Activated T-cell treated with anti-CD3 and anti-CD28 coated beads, Interleukin-2, amount 50 U/mL, for 48 hours (primary cell): ENCODE data around the gene MORN1.

Source experiments
- DNase-seq, 2 experiments: peaks; one replicate each; pipeline ENCODE4 v3.0.0-alpha.2; 2020

The MORN1 gene

DNA sequence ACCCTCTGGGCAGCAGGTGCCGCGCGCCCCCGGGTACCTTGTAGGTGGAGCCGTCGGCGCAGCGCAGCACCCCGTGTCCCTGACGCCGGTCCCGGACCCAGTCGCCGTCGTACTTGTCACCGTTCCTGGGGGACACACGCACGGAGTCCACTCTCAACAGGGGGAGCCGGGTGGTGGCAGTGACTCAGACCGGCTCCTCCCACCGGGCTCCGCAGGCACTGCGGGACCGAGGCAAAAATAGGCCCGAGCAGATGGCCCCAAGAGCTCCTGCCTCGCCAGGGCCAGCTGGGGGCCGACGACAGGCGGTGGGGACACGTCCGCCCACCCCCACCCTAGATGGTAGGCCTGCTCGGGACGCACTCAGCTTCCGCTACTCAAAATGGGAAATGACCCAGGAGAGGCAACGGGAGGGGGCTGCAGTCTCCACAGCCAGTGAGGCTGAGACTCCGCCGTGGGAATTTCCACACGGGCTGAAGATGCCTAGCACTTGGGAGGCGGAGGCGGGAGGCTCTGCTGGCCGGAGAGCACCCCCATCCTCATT is 6.3 kb downstream of the MORN1 start:
- no peak for DNase-seq

DNA sequence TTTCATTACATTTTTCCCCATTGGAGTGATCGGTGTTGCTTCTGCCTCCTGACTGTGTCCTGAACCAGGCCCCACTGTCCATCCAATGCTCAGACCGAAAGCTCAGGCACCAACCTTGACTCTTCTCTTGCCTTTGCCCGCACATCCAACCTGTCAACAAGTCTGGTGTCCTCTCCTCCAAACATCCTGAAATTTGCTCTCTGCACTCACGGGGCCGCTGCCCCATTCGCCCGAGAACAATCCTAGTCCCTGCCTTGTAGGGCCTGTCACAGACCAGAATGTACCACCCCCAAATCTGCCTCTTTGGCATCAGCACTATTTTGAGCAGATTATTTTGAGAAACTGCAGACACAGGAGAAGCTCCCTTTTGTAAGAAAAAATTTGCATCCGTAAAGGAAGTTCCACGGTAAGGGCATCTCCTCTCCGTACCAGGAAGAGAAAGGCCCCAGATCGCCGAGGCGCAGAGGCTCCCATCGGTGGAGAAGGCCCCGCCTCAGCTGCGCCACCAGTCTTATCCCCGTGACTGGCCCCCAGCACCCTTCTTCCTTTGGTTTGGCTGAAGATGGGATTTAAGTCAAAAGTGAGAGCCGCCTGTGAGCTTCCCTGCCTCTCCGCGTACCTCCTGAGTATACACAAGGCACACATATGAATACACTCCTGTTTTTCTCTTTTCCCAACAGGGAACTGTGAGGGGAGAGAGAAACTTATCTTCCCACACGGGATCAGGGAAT is 7.1 kb downstream of the MORN1 start:
- no peak for DNase-seq

DNA sequence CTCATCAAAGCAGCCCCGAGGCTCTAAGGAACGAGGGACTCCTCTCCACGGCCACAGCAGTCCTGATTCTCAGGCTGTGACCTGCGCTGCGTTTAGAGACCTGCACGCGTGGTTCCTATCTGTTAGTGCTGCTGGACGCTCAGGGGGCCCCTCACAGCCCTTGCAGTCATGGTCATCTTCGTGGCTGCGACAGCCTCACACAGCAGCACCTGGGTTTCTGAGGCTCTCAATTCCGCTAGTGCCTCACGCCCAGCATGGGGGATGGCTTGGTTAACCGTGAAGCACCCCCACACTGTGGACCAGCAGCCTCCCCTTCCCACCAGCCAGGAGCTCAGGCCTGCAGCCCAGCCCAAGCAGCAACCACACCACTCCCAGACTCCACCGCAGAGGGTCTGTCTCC is 7.8 kb downstream of the MORN1 start:
- no peak for DNase-seq

DNA sequence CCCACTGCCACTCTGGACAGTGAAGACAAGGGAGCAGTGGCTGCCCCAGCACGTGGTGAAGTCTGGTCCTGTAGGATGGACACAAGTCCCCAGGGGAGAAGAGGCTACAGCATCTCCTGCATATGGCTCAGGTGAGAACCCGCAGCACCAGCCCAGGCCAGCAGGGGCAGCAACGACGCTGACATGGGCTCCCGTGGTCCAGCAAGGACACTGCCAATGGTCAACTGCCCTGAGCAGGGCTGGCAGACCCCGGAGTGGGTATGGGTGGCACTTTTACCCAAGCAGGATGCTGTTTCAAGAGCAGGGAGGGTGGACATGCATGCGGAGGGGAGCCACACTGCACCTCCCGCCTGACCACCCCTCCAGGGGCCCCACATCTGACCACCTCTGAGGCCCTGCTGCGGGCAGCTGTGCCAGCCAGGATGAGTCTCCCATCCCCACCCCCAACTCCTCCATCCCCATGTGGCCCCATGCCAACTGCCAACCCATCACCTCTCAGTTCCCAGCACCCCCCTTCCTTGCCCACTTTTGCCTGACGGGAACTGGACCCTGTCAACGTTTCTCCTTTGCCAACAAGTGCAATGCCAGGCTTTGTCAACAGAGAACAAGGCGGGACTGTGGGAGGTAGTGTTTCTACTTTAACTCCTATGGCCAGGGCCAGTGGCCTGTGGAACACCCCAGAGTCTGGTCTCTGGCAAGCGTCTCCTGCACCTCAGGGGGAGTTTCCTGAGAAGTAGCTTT is 8.6 kb downstream of the MORN1 start:
- peak; percentile 48 to 62 for DNase-seq

DNA sequence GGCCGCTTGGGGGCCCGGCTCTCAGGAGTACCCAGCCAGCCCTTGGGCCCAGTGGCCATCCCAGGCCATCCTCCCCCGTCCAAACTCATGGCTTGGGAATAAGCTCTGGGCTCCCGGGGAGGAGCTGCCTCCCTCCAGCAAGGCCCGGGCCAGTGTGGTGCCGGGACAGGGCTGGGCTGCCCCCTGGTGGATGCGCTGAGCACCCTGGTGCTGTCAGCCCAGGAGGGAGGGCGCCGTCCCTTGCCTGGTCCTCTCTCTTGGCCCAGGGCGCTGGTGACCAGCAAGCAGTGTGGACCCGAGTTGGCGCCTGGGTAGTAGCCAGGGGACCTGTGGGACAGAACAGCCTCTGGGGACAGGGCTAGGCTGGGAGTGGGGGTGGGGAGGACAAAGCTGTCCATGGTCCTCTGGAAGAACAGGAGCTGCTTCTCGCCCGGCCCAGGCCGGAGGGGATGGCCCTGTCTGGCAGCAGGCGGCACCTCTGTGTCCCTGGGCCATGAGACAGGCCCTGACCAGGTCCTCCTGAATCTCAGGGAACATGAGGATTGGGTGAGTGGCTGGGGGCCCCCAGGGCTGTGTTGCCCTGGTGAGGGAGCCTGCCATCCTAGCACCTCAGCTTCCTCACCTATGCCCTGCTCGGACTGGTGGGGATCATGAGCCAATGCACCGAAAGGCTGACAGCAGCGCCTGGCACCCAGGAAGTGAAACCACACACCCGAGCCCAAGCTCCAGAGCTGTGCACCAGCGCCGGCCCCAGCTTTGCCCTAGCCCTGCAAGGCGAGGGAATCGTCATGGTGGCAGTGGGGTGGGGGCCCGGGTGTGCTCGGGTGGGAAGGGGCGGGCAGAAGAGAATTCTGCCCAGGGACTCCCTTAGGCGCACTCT is 9.4 kb downstream of the MORN1 start:
- peak; percentile 79 to 86 for DNase-seq

DNA sequence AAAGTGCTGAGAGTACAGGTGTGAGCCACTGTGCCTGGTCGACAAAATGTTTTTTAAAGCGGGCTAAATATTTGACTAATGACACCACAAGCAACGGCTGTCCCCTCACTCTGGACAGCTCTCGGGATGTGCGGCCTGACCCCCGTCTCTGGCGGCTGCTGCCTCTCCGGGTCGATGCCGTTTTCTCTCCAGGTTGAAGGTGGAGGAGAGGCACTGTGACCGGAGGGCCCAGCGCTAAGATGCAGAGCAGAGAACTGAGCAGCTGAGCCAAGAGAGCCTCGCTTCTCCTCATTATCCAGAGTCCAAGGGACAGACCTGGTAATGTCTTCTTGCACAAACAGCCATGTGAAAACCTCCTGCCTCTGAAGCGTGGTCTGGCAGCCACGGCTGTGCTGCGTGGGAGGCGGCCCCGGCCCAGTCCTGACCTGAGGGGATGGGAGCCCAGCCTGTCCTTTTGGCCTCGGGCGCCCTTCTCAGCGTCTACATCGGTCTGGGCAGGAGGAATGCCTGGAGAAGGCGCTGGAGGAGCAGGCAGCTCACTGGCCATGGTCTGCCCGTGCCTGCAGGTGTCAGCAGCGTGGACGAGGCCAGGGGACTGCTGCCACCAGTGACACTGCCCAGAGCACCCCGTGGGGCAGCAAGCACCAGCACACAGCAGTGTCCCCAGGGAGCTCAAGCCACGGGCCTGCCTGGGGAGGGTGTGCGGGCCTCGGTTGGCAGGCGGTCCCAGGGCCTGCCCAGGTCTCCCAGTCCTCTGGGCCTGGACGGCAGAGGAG is 10.3 kb downstream of the MORN1 start:
- no peak for DNase-seq

DNA sequence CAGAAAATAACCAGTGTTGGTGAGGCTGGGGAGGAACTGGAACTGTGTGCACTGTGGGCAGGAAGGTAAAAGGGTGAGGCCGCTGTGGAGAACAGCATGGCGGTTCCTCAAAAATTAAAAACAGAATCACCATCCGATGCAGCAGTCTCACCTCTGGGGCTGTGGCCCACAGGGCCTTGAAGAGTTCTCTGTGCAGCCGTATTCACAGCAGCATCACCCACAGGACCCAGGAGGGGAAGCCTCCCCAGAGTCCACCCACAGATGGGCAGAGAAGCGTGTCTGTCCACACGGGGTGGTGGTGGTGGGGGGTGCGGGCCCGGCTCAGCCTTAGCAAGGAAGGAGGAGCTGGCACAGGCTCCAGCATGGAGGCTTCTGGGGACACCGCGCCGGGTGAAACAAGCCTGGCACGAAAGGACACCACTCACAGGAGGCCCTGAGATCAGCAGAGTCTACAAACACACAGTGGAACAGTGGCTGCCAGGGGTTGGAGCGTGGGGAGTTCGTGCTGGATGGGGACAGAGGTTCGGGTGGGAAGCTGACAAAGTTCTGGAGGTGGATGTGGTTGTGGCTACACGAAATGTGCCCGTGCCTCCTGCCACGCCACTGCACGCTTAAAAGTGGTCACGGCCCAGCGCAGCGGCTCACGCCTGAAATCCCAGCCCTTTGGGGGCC is 11.5 kb downstream of the MORN1 start:
- no peak for DNase-seq

DNA sequence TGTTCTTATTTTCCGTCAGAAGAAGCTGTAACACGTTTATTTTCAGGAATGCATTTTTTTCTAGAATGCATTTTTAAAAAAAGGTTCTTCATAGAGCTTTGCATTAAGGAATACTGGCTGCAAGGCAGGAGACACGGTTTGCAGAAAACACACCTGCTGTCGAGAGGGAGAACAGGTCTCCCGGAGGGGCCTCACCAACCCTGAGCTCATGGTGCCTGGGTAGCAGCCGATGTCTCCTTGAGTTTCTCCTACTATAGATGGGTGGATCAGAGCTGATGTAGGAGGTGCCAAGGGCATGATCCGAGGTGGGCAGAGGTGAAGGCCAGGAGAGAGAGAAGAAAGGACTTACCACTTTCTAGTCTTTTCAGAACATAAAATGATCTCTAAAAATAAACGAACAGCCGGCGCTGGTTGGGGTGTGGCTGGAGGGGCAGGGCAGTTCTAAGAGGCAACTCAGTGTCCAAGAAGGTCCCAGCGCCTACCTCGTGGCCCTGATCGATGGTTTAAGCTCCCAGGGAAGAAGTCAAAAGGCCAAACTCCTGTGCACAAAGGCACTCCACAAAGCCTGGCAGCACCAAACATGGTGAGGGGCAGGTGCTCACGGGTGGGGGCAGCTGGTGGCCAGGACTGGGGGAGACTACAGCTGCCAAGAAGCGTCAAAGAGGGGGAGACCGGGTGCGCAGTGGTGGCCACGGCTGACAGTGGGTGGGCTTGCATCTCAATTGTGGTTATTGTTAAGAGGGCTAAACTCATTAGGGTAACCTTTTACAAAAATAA is 12.2 kb downstream of the MORN1 start:
- no peak for DNase-seq

DNA sequence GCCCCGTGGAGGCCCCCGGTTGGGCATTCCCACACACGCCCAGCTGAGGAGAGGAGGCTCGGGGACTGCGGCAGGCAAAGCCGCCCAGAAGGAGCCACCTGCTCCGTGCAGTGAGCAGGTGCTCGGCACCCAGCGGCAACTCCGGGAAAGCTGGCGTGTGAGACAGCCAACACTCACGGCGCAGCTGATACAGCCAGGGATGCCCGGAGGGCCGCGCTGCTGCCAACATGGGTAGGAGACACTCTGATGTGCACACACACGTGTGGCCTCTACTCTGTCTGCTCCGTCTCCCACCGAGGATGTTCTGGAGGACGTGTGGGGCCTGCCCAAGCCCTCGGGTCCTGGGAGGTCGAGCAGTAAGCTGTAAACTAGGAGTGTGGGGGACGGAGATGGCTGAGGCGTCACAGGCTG is 12.9 kb downstream of the MORN1 start:
- no peak for DNase-seq

DNA sequence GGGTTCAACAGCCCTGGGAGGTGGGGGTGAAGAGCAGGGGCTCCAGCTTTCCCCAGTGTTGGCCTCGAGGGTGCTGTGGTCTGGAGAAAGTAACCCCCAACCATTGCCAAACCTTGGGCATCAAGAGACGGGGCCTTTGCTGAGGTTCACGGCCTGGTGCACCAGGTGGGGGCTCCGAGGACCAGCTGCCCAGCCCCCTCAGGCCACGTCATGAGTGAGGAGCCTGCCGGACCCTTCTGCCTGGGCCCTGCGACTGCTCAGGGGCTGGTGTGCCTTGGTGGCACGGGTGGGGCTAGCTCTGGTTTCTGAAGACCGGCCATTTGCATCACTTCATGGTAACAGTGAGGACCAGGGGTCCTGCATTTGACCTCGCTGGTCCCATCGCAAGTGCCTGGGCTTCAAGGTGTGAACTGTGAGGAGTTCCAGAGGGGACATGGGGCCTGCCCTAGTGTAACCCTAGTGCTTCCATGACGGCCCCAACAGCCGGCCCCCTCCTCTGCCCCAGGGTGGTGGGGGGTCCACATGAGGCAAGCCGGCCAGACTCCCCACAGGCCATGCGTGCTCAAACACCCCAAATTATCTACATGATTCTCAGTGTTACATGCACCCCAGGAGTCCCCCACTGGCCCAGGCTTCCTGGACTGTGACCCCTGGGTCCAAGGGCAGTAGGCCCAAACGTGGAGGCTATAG is 13.5 kb downstream of the MORN1 start:
- no peak for DNase-seq

DNA sequence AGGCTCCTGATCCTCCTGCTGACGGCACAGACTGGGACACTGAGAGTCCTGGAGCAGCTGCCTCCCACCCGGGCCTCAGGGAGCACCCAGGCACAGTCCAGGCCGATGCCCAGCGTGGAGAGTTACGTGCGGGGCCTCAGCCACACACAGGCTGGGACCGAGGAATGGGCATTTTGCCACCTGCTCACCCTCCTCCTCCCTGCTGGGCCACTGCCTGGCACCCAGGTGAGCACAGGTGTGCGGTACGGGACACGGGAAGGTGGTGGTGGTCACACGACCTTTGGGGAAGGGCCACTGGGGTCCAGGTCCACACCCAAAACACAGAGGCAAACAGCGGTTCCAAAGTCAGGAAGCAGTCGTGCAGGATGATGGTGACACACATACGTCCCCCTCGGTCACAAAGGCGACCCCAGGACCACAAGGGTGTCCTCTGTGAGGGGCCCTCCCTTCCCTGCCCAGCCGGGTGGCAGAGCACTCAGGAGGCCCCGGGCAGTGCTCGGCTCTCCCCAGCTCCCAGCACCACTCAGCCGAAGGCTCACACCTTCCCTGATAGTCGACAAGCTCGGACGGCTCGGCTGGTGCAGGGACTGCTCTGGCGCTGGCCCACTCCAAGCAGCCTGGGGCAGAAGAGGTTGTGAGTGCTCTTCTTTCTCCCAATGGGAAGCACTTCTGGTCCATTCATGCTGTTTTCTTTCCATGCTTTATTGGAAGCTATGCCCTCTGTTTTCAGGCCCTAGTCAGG is 14.3 kb downstream of the MORN1 start:
- no peak for DNase-seq

DNA sequence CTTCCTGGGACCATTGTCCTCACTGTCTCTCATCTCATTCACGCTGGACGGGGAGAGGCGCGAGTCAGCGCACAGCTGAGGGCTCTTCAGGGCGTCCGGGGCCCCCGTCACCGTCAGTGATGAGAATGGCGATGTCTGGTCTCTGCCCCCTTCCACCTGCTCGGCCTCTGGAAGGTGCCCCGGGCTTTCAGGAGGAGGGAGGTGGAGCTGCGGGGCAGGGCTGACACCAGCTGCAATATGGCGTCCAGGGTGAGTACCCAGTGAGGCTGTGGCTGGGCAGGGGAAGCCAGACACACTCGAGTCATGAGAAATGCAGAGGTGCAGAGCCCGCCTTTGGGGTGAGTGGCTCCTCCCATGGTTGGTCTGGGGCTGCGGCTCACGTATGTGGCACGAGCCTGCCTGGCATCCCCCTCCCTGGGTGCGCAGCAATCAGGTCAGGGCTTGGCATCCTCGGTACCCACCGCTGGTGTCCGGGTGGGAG is 15.1 kb downstream of the MORN1 start:
- no peak for DNase-seq

DNA sequence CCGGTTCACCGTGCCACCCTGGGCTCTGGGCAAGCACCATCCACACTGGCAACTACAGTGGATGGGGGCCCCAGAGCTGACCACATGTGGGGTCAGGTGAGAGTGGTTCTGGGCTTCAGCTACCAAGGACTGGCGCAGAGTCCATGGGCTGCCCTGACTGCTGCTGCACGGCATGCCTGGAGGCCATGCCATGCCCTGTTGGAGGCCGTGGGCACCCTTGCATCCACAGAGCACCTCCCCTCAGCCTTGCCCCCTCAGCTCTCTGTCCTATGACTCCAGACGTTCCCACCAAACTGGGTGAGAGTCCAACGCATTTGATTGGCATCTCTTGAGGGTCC is 15.5 kb downstream of the MORN1 start:
- no peak for DNase-seq

DNA sequence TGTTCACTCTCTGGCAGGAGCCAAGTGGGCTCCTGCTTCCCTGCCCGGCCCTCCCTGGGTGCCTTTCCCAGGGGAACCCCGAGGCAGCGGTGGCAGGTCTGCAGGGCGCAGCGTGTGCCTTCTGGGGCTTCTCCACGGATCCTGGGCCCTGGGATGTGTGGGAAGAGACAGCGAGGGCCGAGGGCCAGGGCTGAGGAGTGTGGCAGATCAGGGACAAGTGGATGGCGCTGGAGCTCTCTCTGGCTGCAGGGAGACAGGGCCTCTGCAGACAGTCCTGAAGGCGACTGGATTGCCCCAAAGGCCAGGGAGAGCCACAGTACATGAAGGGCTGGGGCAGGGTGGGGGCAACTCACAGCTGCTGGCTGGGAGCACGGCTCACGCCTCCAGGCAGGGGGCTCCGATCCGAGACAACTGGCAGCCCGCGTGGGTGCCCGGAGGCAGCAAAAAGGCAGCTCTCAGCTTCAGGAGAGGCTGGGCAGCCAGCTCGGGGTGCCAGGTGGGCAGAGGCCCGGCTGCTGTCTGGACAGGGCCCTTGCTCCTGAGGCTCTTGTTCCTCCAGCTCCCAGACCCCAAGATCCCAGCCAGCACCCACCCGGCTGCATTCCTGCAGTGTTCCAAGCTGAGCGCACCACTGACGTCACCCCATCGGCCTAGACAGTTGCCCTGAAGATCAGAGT is 16.0 kb downstream of the MORN1 start:
- no peak for DNase-seq

DNA sequence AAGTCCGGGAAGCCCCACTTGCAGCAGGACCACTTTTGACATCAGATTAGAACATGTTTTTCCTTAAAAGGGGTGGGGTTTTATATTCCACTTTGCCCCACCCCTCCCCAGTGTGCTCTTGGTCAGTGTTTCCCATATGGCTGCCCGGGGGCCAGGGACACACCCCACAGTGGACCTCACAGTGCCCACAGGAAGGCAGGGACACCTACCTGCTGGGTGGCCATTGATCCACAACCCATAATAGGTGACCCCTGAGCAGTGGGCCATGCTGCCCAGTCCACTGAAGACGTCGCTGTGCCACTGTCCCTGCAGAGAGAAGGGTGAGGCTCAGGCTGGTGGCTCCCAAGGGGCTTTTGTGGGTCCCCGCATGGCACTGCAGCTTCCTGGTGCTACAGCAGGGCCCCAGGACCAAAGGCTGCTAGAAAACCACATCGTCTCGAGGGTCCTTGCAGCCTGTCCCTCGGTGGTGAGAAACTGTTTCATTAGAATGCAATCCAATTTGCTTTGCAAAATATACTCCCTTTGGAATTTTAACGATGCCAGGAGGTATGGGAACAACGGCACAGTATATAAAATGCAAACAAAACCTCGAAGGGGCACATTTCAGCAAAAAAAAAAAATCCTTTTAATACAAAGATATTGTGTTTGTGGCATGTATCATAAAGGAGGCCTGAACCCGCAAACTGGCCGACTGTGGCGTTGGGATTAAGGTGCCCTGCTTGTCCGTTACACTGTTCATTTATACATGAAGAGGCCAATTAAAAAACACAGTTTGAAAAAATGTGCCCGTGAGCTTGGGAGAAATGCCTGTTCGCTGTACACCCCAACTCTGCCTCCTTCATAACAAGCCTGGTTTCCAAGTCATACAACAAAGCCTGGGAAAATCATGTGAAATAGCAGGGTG is 16.9 kb downstream of the MORN1 start:
- DNase-seq = no peak

DNA sequence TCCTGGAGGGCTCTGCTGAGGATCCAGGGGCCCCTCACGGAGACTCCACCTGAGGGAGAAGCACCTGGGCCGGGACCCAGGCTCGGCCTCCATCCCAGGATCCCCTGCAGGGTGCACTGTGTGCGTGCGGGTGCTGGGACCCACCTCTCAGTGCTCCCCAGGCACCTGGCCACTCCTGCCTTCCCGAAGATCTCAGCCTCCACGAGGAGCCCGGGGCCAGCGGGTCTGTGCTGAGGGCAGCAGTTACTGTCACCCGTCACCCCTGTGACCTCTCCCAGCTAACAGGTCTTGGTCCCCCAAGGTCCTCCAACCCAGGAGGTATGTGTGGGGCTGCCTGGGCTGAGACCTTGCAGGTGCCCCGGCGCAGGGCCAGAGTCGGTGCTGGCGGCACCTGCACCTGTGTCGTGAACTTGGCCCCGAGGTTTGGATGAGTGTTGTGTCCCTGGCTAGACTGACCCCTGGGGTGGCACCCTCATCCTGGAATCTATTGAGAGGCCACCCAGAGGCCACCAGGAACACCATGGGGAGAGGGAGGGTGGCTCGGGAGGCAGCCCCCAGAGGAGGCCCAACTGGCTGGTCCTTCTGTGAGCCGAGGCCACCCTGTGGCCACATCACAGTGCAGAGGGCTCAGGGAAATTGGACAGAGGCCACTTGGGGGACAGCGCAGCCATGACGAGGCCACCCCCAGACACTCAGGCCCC is 17.7 kb downstream of the MORN1 start:
- DNase-seq = no peak
